SHP77 (cell line): Measurements from ENCODE around the gene GNG10.
"Not testable (repeated sequence)": the region's sequence is repeated elsewhere in the genome, so short reads cannot be mapped to it uniquely, and the experiment has no call there.

ENCODE experiments used
- DNase-seq, 2 experiments: peaks; one replicate each; lab custom pipeline; 2025; lab: John Stamatoyannopoulos, UW

The GNG10 gene

DNA sequence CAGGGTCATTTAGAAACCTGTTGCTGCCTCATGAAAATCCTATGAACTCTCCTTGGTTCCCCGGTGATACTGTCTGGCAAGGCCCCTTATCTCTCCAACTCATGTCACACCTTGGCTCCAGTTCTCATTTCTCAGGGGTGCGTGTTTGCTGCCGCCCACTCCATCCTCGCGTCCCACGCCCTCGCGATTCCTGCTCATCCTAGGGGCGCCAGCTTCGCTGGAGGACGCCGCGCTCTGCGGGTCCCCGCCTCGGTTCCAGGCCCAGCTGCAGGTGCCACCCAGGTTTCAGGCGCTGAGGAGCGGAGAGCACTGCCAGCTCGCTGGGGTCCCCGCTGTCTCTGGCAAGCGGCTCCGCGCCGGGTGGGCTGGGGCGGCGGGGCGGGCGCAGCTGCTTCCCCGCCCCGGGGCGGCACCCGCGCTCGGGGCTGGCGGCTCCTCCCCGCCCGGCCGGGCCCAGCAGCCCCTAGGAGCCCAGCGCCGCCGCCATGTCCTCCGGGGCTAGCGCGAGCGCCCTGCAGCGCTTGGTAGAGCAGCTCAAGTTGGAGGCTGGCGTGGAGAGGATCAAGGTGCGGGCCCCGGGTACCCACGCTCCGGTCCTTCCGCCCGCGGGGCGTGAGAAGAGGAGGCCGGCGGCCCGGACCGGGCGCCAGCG is at the start of gene GNG10:
GNG10 (plus strand) TSS at position 456 of the 652 bp plus-strand sequence; CDS start at position 486, 30 bp downstream.
- peak; percentile 14 to 56 for DNase-seq

DNA sequence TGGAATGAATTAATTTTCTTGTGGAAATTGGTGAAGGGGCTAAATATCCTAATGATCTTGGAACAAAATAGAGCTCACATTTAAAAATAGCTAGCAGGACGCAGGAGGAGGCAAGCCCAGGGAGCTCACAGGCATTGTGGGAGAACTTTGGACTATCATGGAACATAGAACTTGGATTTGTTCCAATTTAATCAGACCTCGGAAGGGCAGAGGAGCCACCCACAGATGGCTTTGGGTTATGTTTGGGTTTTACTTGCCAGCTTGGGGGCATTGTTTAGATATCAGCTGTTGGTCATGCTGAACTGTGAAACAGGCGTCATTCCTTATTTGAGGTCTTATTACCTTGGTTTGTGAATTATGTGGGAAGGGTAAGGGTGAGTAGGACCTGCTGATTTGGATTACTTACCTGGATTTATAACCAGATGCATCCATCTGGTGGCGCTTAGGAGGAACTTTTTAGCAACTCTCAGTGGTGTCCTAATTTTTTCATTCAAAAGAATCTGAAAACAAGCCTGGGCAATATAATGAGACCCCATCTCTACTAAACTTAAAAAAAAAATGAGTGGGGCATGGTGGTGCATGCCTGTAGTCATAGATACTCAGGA is 47.9 kb upstream of the GNG10 start:
- peak in 1 of 2 experiments; percentile 11 for DNase-seq

DNA sequence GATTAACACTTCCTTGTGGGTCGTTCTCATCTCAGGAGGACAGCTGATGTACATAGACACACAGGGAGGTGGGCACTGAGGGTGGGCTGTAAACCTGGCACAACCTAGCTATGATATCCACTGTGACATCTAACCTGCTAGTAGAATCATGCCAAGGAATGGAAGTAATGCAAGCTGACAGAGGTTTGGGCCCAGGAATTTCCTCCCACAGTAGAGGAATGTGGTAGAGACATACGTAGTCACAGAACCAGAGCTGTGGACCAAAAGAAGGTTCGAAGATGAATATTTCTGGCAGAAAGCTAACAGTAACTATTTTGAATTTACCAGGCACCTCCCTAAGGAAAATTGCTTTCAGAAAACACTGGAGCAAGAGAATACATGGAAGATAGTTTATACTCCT is 45.5 kb upstream of the GNG10 start:
- no peak for DNase-seq

DNA sequence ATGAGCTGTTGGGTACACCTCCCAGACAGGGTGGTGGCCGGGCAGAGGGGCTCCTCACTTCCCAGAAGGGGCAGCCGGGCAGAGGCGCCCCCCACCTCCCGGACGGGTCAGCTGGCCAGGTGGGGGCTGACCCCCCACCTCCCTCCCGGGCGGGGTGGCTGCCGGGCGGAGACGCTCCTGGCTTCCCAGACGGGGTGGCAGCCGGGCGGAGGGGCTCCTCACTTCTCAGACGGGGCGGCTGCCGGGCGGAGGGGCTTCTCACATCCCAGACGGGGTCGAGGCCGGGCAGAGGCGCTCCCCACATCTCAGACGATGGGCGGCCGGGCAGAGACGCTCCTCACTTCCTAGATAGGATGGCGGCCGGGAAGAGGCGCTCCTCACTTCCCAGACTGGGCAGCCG is 44.1 kb upstream of the GNG10 start:
- DNase-seq, result not testable (repeated sequence)

DNA sequence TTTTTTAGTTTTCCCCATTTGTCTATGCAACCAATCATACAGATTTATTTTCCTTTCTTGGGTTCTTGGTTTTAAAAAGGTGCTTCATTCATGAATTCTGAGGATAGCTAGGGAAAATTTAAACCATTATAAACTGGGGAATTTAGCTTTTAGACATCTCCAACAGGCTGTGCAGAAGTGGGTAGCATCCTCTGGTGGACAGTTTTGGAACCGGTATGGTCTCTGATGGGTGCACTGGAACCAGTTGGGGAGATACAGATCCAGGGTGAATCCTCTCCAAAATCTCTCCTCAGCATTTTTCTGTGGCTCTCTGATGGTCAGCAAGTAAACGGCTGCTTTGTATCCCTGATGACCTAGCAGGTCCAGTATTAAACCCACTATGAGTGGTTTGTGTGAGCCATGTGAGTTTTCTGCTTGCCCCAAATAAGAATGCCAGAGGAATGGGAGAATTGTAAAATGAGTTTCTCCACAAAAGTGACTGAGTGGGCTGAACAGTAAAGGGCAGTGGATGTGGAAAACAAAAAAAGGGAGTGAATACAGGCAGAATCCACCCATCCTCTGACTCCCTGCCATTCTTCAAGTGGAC is 39.4 kb upstream of the GNG10 start:
- peak; percentile 18 to 23 for DNase-seq

DNA sequence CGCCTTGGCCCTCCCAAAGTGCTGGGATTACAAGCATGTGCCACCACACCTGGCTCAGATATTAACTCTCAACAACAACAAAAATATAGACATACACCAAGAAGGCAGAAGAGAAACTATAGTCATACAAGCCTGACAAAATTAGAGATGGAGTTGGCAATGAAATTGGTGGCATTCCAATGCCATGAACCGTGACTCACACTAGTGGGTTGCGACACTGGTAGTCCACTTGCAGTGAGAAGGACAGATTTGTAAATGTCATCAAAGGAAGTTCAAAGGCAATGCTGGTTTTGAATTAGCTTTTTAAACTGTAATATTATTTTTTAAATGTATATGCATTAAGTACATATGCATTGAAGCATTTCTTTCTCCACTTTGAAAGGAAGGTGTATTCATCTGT is 38.8 kb upstream of the GNG10 start:
- no peak for DNase-seq

DNA sequence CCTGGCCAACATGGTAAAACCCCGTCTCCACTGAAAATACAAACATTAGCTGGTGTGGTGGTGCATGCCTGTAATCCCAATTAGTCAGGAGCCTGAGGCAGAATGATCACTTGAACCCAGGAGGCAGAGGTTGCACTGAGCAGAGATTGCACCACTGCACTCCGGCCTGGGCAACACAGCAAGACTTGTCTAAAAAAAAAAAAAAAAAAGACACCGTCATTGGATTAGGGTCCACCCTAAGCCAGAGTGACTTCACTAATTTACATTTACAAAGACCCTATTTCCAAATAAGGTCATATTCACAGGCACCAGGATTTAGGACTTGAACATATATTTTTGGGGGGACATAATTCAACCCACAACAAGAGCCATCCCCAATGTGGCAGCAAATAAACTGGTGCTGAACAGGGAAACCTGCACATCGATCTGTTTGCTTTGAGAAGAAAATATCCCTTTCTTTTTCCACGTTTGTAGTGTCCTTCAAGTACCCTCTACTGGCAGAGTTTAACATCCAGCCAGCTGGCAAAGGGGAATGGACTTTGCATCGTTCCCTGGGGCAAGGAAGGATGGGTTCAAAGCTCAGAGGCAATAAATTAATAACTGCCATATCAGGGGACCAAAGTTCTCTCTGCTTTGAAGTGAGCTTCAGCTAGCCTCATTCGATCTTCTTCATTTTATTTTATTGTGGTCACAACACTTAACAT is 34.0 kb upstream of the GNG10 start:
- peak; percentile 1 to 17 for DNase-seq

DNA sequence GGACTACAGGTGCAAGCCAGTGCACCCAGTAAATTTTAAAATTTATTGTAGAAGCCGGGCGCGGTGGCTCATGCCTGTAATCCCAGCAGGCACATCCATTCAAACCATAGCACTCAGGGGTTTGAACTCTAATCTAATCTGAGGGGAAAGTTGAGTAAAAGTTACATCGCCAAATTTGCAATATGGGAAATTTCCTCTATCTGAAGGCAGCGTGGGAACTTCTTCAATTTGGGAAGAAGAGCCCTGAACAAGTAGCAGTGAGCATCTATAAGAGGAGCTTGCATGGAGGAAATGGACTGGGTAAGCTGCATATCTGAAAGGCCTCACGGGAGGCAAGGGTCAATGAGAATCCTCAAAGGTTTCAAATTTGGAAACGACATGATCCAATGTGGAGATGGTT is 33.0 kb upstream of the GNG10 start:
- no peak for DNase-seq

DNA sequence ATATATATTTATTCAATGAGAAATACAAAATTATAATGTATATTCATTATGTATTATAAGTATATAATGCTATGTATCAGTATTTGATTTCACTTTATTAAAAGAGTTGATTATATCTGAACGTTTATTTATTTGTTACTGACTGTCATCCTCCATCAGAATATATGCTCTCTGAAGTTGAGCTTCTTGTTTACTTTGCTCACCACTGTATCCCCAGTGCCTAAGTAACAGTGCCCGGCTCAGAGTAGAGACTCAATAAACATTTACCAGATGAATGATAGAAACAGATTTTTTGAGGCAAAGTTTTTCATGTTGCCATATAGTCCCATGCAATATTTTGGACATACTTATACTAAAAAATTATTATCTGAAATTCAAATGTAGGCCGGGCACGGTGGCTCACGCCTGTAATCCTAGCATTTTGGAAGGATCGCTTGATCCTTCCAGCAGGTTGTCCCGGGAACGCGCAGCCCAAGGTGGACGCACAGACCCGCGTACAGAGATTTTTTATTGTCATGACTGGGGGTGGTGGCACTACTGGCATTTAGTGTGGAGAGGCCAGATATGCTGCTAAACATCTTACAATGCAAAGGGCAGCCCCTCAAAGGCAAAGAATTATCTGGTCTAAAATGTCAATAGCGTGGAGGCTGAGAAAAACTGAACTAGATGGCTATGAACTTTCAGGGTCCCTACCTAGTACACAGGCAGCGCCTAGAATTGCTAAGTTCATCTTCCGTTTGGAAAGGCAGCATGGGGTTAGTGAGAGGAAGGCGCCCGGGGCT is 31.0 kb upstream of the GNG10 start:
- DNase-seq, result no peak

DNA sequence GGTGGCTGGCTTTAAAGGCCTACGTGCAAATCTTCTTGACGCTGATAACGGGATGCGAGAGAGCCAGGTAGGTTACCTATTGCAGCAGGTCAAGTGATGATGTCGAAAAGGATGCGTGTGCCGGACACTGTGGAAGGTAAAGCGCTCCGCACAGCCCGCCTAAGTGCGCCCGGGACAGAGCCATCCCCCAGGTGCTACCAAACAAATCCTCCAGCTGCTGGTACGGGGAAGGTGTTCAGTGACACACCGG is 30.5 kb upstream of the GNG10 start:
- no peak for DNase-seq

DNA sequence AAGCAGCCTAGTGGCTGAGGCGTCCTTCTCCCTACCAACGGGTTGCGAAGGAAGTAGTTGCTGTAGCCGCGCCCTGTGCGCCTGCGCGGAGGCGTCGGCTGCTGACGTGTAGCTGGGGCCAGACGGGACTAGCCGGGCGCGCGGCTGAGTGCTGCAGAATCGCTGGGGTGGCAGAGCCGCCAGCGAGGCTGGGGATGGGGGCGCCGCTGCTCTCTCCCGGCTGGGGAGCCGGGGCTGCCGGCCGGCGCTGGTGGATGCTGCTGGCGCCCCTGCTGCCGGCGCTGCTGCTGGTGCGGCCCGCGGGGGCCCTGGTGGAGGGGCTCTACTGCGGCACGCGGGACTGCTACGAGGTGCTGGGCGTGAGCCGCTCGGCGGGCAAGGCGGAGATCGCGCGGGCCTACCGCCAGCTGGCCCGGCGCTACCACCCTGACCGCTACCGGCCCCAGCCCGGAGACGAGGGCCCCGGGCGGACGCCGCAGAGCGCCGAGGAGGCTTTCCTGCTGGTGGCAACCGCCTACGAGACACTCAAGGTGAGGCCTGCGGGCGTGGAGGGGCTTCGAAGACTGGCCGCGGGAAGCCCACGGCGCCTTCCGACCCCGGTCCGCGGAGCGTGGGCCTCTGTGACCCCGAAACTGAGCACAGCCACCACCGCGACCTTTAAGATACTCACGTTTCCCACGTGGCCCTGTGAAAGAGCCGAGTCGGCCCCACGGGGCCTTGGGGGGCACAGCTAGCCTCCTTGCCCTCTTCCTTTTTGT is 30.0 kb upstream of the GNG10 start, which contains the start of gene DNAJC25:
DNAJC25 (plus strand) TSS at position 121 of the 758 bp plus-strand sequence; CDS start at position 195, 74 bp downstream.
- peak; percentile 97 to 98 for DNase-seq

DNA sequence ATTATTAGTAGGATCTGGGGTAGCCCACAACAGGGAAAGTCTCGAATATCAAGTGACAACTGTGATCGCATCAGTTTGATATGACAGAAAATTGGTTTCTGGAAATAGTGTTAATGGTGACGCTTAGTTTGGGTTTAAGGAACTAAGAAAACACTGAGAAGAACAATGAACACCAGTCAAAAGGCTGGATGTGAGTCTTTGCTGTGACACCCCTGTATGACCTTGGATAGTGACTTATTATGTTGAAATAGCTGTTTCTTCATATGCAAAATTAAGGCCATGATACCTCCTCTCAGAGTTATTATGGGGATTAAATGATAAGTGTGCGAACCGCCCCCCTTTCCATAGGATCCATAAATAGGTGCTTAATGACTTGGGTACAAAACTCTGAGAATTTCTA is 29.3 kb upstream of the GNG10 start:
- no peak for DNase-seq

DNA sequence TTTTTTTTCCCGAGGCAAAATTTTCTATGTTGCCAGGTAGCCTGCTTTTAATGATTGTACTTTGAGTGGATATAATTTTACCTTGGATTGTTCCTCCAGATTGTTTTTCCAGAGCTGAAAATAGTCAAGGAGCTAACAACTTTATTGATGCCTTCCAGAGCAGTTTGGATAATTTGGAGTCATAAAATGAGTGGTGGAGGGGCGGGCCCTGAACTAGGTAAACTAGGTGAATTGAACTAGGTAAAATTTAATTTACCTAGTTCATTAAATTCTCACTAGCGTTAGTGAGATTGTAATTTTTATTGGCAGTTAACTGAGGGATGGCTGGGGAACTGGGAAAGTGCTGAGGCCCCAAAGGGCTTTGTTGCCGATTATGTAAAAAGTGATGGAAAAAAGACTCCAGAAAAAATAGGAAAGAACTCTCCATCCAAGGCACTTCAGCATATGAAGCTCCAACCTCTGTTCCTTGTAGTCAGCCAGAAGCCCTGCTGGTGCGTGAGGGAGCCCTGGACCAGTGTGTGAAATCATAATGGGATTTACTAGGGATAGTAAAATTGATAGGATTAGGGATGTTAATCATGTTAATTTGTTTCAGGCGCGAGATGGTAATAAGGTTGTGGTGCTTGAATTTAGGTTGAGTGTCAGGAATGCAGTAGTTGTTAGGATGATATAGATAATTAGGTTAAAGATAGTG is 28.6 kb upstream of the GNG10 start:
- no peak for DNase-seq

DNA sequence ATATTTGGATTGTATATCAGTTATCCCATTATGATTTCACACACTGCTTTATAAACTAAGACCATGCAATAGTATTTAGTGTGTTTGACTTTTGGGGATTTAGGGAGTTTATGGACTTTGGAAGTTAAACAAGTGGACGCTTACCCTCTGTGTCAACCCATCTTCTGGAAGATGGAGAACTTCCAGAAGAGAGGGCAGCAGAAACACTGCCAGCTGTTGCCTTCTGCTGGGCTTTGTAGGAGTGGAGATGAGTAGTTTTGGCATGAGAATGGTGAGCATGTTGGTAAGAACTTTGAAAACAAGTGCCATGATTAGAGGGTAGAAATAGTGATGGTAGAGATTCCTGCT is 28.0 kb upstream of the GNG10 start:
- DNase-seq, result no peak

DNA sequence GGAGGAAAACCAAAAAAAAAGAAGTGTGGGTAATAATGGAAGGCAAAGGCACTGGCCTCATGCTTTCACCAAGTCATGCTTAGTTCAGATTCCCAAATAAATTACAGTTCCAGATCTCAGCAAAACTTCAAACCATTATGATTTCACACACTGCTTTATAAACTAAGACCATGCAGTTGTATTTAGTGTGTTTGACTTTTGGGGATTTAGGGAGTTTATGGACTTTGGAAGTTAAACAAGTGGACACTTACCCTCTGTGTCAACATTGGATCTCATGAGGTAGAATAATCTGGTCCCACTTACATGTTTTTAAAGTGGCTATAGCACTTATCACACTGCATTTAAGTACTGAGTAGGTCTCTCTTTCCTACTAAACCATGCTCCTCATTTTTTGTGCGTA is 26.5 kb upstream of the GNG10 start:
- no peak for DNase-seq

DNA sequence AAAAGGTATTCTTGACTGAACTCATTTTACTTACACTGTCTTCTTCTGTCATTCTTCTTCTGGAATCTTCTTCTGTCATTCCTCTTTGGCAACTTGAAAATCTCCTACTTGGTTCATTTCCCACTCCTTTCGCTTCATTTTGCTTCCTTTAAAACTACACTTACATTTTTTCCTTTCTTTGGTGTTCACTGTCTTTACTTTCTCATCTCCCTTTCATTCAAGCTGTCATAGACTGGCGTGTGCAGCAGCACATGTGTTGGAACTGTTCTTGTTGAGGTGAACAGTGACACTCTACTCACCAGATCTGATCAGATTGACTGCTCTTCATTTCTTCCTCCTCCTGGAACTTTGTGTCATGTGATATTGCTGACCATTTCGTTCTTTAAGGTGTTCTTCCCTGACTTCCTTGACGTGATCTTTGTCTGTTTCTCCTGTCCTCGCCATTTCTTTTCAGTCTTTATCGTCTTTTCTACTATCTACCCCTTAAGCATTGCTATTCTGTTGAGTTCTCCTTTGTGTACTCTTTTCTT is 23.9 kb upstream of the GNG10 start:
- DNase-seq, result no peak

DNA sequence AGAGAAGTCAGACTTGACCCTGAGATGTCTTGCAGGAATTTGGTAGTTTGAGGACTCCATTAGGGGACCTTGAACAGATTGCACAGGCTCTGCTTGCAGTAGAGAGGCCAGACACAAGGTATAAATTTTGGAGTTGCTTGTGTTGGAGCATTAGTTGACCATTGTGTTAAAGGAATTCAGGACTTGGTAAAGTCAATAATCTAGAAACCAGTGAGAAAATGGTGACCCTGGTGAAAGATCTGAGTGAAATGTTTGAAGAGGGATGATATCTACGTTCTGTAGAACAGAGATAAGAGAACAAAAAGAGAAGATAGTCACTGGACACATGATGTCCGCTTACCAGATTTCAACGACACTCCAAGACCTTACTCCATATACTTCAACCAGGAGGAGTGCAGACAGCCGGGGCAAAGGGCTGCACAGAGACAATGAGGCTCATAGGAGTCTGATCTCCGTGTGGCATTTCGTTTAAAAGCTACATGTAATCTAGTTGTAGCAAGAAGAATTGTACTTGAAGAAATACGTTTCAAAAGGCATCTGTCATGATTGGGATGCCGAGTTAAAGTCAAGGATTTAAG is 17.1 kb upstream of the GNG10 start:
- no peak for DNase-seq

DNA sequence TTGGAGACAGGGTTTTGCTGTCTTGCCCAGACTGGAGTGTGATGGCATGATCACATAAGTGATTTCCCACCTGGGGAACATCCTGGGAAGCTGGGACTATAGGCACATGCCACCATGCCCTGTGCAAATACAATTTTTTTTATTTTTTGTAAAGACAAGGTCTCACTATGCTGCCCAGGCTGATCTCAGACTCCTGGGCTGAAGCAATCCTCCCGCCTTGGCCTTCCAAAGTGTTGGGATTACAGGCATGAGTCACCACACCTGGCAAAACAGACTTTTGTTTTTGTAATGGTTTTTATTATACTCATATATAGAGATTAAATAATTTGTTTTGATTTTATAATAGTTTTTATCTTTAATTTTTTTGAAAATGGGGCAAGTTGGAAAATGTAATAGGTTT is 15.6 kb upstream of the GNG10 start:
- no peak for DNase-seq

DNA sequence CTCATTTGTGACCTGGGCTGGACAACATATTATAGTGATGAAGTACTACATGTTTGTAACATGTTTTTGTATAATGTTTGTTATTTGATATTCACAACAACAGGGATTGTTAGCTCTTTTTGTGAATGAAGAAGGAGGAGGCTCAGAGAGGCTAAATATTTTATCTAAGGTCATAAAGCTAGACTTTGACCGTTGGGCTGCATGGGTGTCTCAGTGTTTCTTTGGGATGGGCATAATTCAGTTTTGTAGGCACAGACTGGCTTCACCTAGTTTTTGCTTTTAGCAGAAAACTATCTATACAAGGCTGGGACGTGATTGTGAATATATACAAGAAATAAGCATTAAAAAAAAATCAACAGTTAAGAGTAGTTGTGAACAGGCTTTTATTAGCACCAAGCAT is 15.0 kb upstream of the GNG10 start:
- no peak for DNase-seq

DNA sequence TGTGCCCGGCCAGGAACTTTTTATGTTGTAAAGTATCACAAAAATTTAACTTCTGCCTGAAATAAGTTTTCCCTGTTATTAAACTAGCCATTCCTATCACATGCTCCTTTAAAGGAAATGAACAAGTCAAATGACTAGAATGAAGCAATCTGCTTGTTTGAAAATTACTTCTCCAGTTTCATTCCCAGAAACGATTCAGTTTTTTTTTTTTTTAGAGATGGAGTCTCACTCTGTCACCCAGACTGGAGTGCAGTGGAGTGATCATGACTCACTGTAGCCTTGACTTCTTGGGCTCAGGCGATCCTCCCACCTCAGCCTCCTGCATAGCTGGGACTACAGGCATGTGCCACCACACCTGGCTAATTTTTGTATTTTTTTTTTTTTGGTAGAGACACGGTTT is 13.3 kb upstream of the GNG10 start:
- no peak for DNase-seq

DNA sequence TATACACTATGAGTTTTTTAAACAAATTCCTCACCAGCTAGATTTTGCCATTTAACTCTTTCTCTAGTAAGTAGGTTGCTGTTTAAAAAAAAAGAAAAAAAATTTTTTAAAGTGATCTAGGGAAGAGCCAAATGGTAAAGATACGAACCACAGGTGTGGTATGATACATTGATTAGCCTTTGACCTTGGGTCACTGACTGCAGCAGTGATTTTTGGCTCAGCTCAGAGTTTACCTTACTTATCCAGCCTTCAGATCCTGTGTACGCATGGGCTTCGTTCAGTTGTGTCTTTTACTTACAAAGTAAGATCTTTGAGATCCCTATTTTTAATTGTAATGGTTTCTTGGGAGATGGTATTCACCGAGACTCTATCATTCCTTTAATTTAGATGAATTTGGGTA is 12.4 kb upstream of the GNG10 start:
- DNase-seq, result no peak
